K562 (cell line): Measurements from ENCODE around the gene SLC5A3. TPM values are rescaled to one million over a fixed set of nuclear protein-coding genes. Genes with fewer than 3 reads are reported as not detected.

Experiments used
- BACH1 ChIP-seq: fragments of 200-800 bp; sonication (Bioruptor generic); IDR thresholded peaks from 2 replicates; pipeline ENCODE4 v1.6.1; 2016; ENCODE audit warnings: missing genetic modification characterization, missing compliant biosample characterization
- CBX3 ChIP-seq, 2 experiments: IDR thresholded peaks; 1 replicate in 1 of 2; 2 replicates in 1 of 2; pipeline ENCODE4 v1.6.1; 2012; ENCODE audit warnings: inconsistent platforms in 2 of 2, low read length in 2 of 2, borderline replicate concordance in 1 of 2, control low read depth in 1 of 2
- CC2D1A ChIP-seq: fragments of 450-650 bp; IDR thresholded peaks from 2 replicates; pipeline ENCODE4 v1.6.1; 2017; ENCODE audit warnings: mild to moderate bottlenecking
- CREB3 ChIP-seq: fragments of 450-650 bp; conservative IDR thresholded peaks from 2 replicates; pipeline ENCODE4 v1.6.1; 2016; ENCODE audit warnings: missing genetic modification characterization, low read depth, mild to moderate bottlenecking, missing compliant biosample characterization, moderate library complexity
- ELK1 ChIP-seq: sonication (generic); formaldehyde crosslinking; IDR thresholded peaks from 2 replicates; pipeline ENCODE4 v1.8.1; 2022; ENCODE audit warnings: missing genetic modification reagents
- ERF ChIP-seq: fragments of 450-650 bp; formaldehyde crosslinking; IDR thresholded peaks from 2 replicates; pipeline ENCODE4 v1.4.0; 2020; ENCODE audit warnings: mild to moderate bottlenecking, mixed read lengths
- FOXP4 ChIP-seq: sonication (generic); formaldehyde crosslinking; IDR thresholded peaks from 2 replicates; pipeline ENCODE4 v1.8.0; 2022; ENCODE audit warnings: mild to moderate bottlenecking, missing genetic modification reagents, borderline replicate concordance
- HCFC1 ChIP-seq: IDR thresholded peaks from 2 replicates; pipeline ENCODE4 v1.6.1; 2012; ENCODE audit warnings: low read depth, low read length, improper control_type of control experiment
- ID3 ChIP-seq, 2 experiments: fragments of 250-450 bp in 1 of 2; fragments of 450-650 bp in 1 of 2; sonication (Bioruptor Pico) in 1 of 2; IDR thresholded peaks; 2 replicates each; pipeline versions ENCODE4 v1.6.1 to v1.8.0; 2016 to 2021; ENCODE audit warnings: mild to moderate bottlenecking in 2 of 2, moderate library complexity in 2 of 2, missing compliant biosample characterization in 1 of 2, missing genetic modification characterization in 1 of 2
- MAZ ChIP-seq, 2 experiments: fragments of 450-650 bp in 1 of 2; sonication (generic) in 1 of 2; formaldehyde crosslinking; IDR thresholded peaks in 1 of 2; conservative IDR thresholded peaks in 1 of 2; 2 replicates each; pipeline versions ENCODE4 v1.4.0 to v1.5.0; 2020; ENCODE audit warnings: mild to moderate bottlenecking in 1 of 2, missing genetic modification reagents in 1 of 2
- NRF1 ChIP-seq, 2 experiments: fragments of 450-650 bp; IDR thresholded peaks in 1 of 2; conservative IDR thresholded peaks in 1 of 2; 2 replicates each; pipeline ENCODE4 v1.6.1; 2014; ENCODE audit warnings: mild to moderate bottlenecking in 2 of 2
- OTX1 ChIP-seq: fragments of 450-650 bp; formaldehyde crosslinking; IDR thresholded peaks from 2 replicates; pipeline ENCODE4 v1.4.0; 2022; ENCODE audit warnings: mild to moderate bottlenecking
- SRSF1 ChIP-seq: fragments of 200-400 bp; formaldehyde crosslinking; IDR thresholded peaks from 2 replicates; pipeline ENCODE4 v1.6.1; 2017; ENCODE audit warnings: mild to moderate bottlenecking, low read depth, low read length, moderate library complexity
- SRSF7 ChIP-seq: fragments of 200-400 bp; formaldehyde crosslinking; optimal IDR thresholded peaks from 2 replicates; pipeline ENCODE3; 2017; ENCODE audit warnings: mild to moderate bottlenecking, low read depth, low read length
- STAT6 ChIP-seq: sonication (generic); formaldehyde crosslinking; IDR thresholded peaks from 2 replicates; pipeline ENCODE4 v1.8.1; 2023; ENCODE audit warnings: mild to moderate bottlenecking, missing genetic modification reagents
- TRIM24 ChIP-seq, 2 experiments: fragments of 450-650 bp; IDR thresholded peaks; 2 replicates each; pipeline ENCODE4 v1.6.1; 2016
- ZNF589 ChIP-seq: fragments of 200-800 bp; sonication (Bioruptor generic); IDR thresholded peaks from 2 replicates; pipeline ENCODE4 v1.6.1; 2016; ENCODE audit warnings: low read depth, missing genetic modification characterization, missing compliant biosample characterization
- ZNF75A ChIP-seq: fragments of 450-650 bp; formaldehyde crosslinking; IDR thresholded peaks from 2 replicates; pipeline ENCODE4 v1.4.0; 2020; ENCODE audit warnings: mild to moderate bottlenecking
- polyA plus RNA-seq, 8 experiments: library from polyadenylated mRNA; depleted of rRNA in 4 of 8; stranded (reverse) in 5 of 8; unstranded in 3 of 8; fragments of >200 nt; fragmentation: Nextera tagmentation in 2 of 8; fragmentation: Illumina TruSeq in 1 of 8; extraction: Ambion mirVana in 2 of 8; extraction: Trizol in 1 of 8; gene quantifications; 2 replicates each; pipeline versions ENCODE4 v1.2.1 to v1.2.3, GENCODE V29; 2011 to 2014; ENCODE audit warnings: inconsistent platforms in 1 of 8, missing spikeins in 1 of 8
- total RNA-seq, 7 experiments: library from RNA; depleted of rRNA in 6 of 7; stranded (reverse); fragments of >200 nt in 6 of 7; fragmentation: Illumina TruSeq in 2 of 7; extraction: Trizol in 2 of 7; gene quantifications; 2 replicates each; pipeline versions ENCODE4 v1.2.1 to v1.2.3, GENCODE V29; 2011 to 2021; ENCODE audit warnings: low replicate concordance in 1 of 7

The SLC5A3 gene
- total and polyA plus RNA-seq, 9 of the 15 experiments (the other 6 are each of a cell fraction or from before 2014, with no cell fraction given) = 2.9 to 20.6 (median 9.0) TPM

GRCh38 chr21:34029743-34030528 lies 43.4 kb upstream of the SLC5A3 start (continued):
- TF ChIP-seq CREB3 (tag) (peak; percentile 90; the same call in 1 of the 2 replicates), SRSF7 (no peak), ELK1 (no peak), HCFC1 (peak; percentile 98), STAT6 (CRISPR knock-in tag) (no peak), CC2D1A (no peak), FOXP4 (CRISPR knock-in tag) (no peak), NRF1 (conservative IDR thresholded peaks at IDR 0.05 in 1 of 2, IDR thresholded peaks at IDR 0.05 in 1 of 2) (peak; percentile 76 to 81), ZNF75A (0 out of 2 replicates have a peak, but pooled peaks have one; percentile 26), CBX3 (IDR thresholded peaks at IDR 0.05; ENCODE audit: borderline replicate concordance in 1 of 2, low read length in 2 of 2) (peak in 1 of 2 experiments; percentile 72; a peak in 1 of 3 replicates), TRIM24 (IDR thresholded peaks at IDR 0.05) (peak in 1 of 2 experiments; percentile 59; a peak in 2 of 4 replicates), OTX1 (CRISPR knock-in tag) (0 out of 2 replicates have a peak, but pooled peaks have one; percentile 72), MAZ (CRISPR knock-in tag; conservative IDR thresholded peaks at IDR 0.05 in 1 of 2, IDR thresholded peaks at IDR 0.05 in 1 of 2) (no peak), ZNF589 (0 out of 2 replicates have a peak, but pooled peaks have one; percentile 54), SRSF1 (no peak), BACH1 (tag) (peak; percentile 28; the same call in 1 of the 2 replicates), ERF (no peak), ID3 (CRISPR knock-in tag; IDR thresholded peaks at IDR 0.05) (no peak), ID3 (tag; IDR thresholded peaks at IDR 0.05) (peak; percentile 42; the same call in 1 of the 2 replicates)
